Stimulated activated CD4-positive, alpha-beta T cell treated with anti-CD3 and anti-CD28 coated beads, Interleukin-15, amount 100 ng/mL, for 1 hour (primary cell): ENCODE results near the gene ZNF777.
"Not testable (repeated sequence)": the region's sequence is repeated elsewhere in the genome, so short reads cannot be mapped to it uniquely, and the experiment has no call there.

Experiments
- DNase-seq, 2 donors: peaks; one replicate each; pipeline ENCODE4 v3.0.0-alpha.2; 2020; ENCODE audit warnings: low read depth in 1 of 2, low spot score in 1 of 2

Gene ZNF777

DNA sequence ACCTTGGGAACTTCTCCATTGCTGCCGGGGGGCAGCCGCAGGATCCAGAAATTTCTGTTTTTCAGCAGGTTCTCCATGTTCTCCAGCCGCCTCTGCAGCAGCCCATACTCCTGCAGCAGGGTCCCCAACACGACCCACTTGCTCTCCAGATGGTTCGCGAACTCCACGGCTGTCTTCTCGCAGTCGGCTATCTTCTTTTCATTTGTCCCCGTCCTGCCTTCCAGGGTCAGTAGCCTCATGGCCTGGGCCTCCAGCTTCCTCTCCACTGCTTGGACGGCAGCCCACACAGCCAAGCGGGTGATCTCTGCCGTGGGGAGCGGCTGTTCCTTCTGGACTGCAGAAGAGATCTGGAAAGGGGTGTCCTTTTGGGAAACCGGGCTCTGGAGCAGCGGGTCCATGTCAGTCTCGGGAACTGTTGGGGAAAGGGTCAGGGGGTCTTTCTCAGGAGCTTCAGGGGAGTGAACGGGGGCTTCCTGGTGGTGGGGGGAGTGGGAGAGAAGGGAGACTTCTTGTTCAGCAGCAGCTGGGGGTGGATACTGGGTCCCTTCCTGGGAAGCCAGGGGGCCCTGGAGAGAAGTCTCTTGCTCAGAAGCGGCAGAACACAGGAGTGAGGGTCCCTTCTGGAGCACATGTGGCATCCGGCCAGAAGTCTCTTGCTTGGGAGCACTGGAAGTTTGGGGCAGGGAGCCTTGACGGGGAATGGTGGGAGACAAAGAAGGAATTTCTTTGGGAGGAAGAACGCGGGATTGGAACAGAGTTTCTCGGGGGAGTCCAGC lies 5.5 kb downstream of the ZNF777 start:
- no peak for DNase-seq

DNA sequence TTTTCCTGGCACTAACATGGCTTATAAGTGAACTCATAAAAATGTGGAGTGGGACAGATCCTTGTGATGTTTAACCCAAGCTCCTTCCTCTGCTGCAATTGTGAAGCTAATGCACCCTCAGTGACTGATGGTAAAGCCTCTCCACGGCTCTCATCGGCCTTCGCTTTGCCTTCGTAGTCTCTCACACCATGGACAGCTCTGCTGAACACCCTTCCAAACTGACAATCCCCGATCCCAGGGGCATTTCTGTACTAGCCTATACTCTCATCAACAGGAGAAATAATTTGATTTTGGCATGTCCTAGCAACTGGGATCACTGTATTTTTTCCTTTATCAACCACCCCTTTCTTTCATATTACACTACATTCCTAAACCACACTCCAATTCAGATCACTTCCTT lies 6.1 kb downstream of the ZNF777 start:
- DNase-seq: no peak

DNA sequence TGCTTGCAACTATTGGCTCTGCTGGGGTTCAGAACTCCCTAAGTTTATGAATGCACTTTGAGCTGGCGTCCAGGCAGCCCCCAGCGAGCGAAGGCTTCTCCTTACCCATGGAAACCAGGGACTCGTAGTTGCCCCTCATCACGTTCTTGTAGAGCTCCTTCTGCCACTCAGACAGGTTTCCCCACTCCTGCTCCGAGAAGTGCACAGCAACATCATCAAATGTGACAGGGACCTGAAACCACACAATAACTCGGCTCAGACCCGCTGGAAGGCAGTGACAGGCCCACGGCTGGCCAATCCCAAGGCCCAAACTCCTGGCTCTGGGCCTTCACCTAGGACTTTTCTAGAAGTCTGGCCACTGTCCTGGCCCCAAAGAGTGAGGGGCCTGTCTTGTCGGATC lies 6.9 kb downstream of the ZNF777 start:
- no peak for DNase-seq

DNA sequence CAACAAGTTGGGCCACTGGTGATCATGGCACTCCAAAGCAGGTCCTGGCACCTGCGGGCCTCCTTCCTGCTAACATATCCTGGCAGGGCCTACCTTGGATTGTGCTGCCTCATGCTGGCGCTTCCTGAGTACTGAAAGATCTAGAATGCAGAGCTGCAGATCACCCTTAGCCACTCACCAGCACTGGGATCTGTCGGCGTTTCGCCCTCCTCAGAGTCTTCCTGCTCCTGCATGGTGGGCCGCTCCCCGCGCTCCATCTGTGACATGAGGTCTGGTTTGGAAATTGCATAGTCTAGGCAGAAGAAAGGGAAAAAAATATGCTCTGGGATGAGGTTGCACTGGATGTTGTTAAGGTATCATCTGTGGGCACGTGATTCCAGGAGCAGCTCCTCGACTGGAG lies 10.0 kb downstream of the ZNF777 start:
- no peak for DNase-seq

DNA sequence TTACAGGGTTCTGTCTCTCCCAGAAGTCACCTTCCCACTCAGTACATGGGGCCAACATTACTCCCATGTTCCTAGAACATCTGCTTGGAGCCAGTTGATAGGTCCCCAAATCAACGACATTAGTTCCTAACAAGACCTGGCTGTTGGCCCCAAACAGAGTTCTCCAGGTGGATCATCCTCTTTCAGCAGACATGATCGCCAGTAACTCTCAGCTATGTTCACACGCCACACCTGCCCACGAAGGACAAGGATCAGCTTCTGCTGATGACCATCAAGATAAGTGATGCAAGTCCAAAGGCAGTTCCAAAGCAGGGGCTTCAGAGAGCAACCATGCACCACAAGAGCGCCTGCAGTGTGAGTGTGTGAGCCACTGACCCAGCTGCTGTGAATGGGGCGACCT lies 11.0 kb downstream of the ZNF777 start:
- DNase-seq: no peak

DNA sequence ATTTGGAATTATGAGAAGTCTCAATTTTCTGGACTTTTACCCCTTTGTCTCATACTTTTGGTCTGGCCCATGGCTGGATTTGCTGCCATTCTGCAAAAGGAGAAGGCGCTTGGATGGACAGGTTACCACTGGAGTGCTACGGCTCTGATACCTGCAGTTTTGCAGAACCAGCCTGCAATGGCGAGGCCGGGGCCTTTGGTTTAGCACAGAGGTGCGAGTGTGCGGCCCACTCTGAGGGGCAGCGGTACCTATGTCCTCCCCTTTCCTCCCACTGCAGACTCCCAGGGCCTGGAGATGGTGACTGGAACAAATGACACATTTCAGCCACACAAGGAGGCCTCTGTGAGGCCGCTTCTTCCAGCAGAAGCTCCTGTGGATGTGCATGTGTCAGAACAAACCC lies 11.9 kb downstream of the ZNF777 start:
- no peak for DNase-seq

DNA sequence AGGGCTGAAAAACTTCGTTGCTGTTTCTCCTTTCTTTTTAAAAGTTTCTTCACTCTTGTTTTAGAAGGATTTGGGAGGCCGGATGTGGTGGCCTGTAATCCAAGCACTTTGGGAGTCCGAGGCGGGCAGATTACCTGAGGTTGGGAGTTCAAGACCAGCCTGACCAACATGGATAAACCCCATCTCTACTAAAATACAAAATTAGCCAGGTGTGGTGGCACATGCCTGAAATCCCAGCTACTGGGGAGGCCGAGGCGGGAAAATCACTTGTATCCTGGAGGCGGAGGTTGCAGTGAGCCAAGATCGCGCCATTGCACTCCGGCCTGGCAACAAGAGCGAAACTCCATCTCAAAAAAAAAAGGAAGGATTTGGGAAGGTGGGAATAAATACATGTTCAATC lies 14.8 kb downstream of the ZNF777 start:
- not testable (repeated sequence) for DNase-seq

DNA sequence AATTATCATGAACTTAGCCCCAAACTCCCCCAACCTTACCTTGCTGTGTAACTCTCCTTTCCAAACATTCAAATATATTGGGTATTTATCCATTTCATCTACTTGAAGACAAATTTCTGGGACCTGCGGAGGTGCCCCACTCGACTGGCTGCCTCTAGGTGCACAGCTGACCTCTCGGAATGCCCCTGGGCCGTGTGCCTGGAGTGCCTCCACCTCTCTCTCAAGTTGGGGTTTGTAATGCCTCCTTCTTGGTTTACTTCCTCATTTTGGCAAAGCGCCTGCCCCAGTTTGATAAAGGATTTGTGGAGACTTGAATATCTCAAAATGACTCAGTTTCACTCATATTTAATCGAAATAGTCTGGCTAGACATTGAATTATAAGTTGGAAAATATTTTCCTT lies 16.6 kb downstream of the ZNF777 start:
- DNase-seq: no peak

DNA sequence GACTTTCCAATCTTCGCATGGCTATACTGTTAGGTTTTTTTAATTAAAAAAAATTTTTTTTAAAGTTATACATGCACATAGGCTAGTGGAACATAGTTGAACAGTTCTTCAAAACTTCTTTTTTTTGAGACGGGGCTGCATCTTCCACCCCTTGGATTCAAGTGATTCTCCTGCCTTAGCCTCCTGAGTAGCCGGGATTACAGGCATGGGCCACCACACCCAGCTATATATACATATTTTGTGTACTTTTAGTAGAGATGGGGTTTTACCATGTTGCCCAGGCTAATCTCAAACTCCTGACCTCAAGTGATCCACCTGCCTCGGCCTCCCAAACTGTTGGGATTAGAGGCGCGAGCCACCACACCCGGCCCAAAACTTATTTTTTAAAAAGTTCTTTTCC lies 17.3 kb downstream of the ZNF777 start:
- no peak for DNase-seq

DNA sequence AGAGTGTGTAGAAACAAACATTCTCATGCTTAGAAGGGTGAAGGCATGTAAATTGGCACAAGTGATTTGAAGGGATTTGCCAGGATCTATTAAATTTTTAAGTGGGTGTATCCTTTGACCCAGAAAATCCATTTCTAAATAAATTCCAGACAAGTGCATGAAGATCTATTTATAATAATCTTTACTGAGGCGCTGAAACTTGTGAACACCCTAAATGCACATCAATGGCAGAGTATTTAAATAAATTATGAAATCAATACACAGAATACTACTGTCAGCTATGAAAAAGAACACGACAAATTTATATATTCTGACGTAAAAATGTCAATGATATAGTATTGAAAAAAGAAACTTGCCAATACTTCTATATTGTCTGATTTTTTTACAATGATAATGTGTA lies 17.9 kb downstream of the ZNF777 start:
- no peak for DNase-seq

DNA sequence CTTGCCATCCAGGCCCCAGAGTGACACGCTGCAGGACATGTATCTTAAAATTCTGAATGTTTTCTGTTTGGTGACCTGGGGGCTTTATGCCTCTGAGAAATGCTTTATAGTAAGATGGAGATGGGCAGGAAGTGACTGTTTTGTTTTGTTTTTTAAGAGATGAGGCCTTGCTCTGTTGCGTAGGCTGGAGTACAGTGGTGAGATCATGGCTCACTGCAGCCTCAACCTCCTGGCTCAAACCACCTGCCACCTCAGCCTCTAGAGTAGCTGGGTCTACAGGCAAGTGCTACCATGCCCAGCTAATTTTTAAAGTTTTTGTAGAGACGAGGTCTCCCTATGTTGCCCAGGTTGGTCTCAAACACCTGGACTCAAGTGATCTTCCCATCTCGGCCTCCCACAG lies 20.6 kb downstream of the ZNF777 start:
- DNase-seq: no peak

DNA sequence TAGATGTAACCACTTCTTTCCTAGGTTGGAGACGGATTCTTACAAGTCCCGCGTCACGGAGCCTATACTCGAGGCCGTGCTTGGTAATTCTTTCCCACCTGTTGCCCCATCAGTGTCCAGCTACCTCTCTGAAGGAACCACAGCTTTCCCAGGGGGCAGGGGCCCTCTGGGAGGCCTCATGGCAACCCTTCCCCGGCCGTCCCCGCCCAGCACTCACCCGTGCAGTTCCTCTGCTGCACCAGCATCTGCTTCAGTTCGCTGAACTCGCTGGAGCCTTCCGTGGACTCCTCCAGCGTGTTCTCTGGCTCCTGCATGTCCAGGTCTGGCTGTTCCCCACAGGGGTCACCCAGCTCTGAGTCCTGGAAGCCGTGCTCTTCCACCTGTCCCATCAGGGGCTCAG lies 24.5 kb downstream of the ZNF777 start:
- DNase-seq: no peak

DNA sequence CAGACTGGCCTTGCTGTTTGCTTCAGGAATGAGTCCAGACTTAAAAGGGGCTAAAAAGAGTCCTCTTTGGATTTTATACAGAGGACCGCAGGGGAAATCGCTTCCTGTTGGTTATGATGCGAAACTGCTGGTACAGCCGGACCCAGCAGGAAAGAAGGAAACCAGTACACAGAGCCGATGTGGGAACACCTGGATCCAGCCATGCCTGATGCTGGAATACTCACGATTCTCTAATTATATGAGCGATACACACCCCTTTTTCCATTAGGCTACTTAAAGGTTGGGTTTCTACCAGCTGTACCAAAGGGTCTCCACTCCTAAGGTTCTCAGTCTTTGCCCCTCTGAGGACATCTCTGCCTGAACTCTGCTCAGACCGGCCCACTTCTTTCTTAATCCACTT lies 27.7 kb downstream of the ZNF777 start:
- DNase-seq: no peak

DNA sequence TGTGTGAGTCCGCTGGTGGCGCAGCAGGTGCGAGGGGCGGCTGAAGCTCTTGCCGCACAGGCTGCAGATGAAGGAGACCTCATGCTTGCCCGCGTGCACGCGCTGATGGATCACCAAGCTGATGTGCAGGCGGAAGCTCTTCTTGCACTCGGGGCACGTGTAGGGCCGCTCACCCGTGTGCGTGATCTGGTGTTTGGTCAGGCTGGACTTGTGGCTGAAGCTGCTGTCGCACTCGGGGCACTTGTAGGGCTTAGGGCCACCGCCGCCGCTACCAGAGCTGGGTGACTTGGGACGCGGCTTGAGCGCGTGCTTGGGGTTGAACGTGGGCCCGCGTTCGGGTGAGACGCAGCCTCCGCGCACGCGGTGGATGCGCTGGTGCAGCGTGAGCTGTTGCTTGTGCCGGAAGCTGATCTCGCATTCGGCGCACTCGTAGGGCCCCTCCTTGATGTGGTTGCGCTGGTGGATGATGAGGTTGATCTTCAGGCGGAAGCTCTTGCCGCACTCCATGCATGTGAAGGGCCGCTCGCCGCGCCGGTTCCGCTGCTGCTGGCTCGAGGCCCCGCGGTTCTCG lies 28.7 kb downstream of the ZNF777 start:
- DNase-seq: no peak

DNA sequence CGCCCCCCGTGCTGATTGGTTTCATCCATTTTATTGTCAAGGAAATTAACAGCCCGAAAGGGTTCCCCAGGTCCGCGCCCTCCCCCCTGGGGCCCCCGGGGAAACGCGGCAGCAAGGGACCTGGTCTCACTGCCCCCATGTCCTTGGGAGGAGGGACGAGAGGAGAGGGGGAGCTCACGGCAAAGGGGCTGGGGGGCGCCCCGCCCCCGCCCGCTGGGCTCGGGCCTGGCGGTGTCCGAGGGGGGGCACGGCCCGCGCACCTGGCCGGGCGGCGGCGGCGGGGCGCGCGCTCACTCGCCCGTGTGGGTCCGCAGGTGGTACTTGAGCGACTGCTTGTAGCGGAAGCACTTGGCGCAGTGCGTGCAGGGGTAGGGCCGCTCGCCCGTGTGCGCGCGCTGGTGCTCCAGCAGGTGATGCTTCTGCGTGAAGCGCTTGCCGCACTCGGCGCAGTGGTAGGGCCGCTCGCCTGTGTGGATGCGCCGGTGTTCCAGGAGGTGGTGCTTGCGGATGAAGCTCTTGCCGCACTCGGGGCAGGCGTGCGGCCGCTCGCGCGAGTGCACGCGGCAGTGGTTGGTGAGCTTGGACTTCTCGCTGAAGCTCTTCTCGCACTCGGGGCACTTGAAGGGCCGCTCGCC lies 29.3 kb downstream of the ZNF777 start:
- DNase-seq: no peak

DNA sequence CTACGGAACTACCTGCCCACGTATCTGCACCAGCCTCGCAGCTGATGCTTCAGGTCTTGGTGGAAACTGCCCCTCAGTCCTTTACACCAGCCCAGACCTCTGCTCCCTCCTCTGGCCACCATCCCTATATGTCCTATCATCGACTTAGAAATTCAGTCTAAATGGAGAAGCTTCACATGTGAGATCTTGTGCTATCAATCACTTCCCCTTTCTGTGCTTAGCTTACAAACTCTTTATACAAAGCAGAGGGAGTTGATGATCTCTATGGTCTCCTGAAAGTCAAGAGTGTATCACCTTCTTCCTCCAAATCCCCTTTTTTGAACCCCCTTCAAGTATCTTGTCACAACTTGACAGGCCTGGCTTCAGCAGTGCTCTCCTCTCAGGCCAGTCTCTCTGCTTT lies 30.7 kb downstream of the ZNF777 start:
- no peak for DNase-seq

DNA sequence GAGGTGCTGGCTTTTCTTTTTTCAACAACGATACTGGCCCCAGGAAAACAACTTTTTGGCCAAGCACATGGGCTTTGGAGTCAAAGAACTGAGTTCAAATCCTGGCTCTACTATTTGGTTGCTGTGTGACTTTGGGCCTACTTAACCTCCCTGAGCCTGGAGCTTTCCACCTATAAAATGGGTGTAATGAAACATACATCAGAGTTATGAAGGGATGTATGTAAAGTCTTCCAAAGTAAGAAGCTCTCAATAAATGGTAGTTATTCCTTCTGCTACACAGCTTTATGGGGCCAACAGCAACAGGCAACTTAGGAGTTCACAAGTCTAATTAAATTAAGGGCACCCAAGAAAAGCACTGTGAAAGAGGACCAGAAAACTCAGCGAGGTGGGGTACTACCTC lies 33.0 kb downstream of the ZNF777 start:
- no peak for DNase-seq

DNA sequence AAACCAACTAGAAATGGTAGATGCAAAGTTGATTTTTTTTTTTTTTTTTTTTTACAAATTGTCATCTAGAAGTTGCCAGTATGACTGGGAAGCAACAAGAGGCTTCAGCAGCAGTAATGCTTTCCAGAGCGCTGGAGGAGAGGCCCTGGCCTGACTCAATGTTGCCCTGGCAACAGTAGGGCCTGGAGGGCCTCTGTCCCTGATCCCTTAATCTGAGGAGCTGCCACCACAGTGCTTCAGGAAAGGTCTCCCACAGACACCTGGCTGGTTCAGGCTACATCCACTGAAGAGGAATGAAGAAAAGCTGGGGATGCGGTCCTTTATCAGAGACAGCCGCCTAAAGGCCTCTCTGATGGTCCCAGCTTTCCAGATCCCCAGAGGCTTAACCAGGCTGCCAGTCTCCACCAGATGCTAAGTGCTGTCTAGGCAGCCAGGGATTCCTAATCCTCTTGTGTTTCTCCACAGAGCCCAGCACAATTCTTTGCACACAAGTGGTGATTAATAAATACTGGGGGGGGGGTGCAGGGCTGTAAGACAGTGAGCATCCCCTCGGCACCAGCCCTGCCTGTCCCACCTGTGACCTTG lies 33.7 kb downstream of the ZNF777 start:
- DNase-seq: no peak

DNA sequence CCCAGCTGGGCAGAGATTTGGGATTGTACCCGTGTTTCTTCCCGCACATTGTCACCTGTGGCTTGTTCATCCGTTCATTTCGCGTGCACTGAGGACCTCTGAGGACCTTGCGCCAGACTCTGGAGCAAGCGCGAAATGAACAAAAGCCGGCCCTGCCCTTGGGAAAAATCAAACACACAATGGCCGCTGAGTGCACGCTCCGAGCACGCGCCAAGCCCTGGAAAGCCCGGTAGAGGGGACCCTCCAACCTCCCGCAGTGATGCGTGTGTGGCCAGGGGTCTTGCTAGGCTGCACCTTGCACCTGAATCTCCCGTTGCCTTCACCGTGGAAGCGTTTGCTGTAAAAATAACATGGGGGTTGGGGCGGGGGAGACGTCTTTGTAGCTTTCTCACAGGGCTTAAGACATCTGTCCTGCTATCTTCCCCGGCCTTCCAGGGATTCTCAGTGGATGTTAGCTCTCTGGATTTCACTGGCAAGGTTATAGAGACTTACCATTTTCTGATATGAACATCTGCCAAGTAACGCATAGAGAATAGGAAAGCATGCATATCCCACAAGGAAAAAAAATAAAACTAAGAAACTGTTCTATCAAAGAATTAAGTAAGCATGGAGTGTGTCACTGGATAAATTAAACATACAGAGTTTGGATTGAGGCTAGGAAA lies 37.3 kb downstream of the ZNF777 start:
- no peak for DNase-seq

DNA sequence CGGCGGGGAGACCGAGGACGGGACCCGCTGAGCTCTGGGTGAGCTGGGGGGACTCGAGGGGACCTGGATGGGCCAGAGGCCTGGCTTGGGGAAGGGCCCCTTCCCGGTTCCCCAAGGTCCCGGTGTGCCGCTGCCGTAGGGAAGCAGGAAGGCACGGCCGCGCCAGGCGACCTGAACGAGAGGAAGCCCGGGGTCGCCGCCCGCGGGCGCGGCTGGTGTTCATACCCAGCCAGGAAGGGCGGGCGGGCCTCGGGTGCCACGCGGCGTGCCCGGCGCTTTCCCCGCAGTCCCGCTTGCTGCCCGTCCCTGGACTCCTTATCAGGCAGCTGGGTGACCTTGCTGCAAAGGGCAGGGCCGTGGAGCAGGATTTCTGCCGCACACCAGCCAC lies 38.0 kb downstream of the ZNF777 start:
- DNase-seq: peak in 1 of 2 donors; percentile 35

DNA sequence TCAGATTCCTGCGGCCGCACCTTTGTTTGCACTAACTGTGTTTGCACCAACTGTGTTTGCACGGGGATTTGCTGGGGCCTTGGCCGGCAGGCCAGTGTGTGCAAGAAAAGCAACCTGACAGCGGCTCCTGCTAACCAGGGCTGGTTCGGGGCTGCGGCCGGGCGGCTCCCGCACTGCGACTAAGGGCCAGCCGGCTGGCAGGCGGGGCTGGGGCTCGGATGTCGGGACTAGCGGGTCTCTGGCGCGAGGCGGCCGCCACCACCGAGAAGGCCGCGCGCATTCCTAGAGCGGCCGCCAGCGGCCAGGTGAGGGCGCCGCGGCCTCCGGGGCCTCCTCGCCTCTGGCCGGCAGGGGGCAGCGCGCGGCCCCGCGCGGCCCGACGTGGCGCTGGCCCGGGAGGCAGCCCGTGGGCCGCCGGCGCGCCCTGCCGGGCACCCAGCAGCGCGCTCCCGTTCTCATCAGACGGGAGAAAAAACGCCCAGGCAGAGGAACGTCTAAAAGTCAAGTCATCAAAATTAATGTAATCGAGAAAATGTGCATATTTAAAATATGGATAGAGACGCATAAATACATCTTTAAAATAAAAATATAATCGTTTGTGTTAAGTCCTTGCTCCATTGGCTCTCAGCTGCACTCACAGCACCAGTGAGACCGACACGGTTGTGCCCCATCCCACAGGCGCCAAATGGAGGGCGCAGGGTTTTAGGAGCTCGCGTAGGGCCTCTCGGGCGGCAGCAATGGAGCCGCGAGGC lies 38.5 kb downstream of the ZNF777 start:
- peak; percentile 61 to 72 for DNase-seq
